ENCODE measurements around the gene RASSF3.
"Not testable (repeated sequence)": the region's sequence is repeated elsewhere in the genome, so short reads cannot be mapped to it uniquely, and the experiment has no call there.

Gene RASSF3

DNA sequence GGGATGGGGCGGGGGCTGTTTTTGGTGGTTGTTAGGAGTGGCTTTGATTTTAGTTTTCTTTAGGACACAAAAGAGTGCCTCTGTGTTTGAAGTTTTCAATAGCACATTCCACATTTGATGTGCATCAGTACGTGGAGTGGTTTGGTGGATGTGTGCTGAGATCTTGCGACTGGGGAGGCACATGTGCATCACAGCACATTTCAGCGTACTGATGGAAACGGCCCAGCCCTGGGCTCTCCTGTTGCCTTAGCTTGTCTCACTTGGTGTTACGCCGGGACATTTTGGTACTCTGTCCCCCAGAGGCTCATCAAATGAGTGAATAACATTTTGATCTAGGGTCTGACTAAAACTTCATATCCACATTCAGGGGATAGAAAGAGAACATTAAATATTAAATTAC is 78.4 kb downstream of the RASSF3 start:
- Histone ChIP-seq H3K27ac (replicated peaks) (no peak overlapping the region), H3K27me3 (ENCODE audit: insufficient read depth, poor library complexity, severe bottlenecking) (no peaks in the 10 kb centered on the region), H3K4me3 (replicated peaks; ENCODE audit: insufficient read depth, low read length) (no peak overlapping the region)
- no peak for DNase-seq (ENCODE audit: low read depth in 1 of 2, low spot score in 1 of 2)
- TF ChIP-seq, protein P1, sequence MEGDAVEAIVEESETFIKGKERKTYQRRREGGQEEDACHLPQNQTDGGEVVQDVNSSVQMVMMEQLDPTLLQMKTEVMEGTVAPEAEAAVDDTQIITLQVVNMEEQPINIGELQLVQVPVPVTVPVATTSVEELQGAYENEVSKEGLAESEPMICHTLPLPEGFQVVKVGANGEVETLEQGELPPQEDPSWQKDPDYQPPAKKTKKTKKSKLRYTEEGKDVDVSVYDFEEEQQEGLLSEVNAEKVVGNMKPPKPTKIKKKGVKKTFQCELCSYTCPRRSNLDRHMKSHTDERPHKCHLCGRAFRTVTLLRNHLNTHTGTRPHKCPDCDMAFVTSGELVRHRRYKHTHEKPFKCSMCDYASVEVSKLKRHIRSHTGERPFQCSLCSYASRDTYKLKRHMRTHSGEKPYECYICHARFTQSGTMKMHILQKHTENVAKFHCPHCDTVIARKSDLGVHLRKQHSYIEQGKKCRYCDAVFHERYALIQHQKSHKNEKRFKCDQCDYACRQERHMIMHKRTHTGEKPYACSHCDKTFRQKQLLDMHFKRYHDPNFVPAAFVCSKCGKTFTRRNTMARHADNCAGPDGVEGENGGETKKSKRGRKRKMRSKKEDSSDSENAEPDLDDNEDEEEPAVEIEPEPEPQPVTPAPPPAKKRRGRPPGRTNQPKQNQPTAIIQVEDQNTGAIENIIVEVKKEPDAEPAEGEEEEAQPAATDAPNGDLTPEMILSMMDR (IDR thresholded peaks at IDR 0.05; ENCODE audit: insufficient read depth, low read length), result no peak
- TF ChIP-seq POLR2AphosphoS5 (IDR thresholded peaks at IDR 0.05; ENCODE audit: low read depth) (no peak), SPI1 (IDR thresholded peaks at IDR 0.05; ENCODE audit: borderline replicate concordance, low read depth) (no peak), GABPA (IDR thresholded peaks at IDR 0.05; ENCODE audit: low read depth) (no peak)
- TF ChIP-seq, protein P2, sequence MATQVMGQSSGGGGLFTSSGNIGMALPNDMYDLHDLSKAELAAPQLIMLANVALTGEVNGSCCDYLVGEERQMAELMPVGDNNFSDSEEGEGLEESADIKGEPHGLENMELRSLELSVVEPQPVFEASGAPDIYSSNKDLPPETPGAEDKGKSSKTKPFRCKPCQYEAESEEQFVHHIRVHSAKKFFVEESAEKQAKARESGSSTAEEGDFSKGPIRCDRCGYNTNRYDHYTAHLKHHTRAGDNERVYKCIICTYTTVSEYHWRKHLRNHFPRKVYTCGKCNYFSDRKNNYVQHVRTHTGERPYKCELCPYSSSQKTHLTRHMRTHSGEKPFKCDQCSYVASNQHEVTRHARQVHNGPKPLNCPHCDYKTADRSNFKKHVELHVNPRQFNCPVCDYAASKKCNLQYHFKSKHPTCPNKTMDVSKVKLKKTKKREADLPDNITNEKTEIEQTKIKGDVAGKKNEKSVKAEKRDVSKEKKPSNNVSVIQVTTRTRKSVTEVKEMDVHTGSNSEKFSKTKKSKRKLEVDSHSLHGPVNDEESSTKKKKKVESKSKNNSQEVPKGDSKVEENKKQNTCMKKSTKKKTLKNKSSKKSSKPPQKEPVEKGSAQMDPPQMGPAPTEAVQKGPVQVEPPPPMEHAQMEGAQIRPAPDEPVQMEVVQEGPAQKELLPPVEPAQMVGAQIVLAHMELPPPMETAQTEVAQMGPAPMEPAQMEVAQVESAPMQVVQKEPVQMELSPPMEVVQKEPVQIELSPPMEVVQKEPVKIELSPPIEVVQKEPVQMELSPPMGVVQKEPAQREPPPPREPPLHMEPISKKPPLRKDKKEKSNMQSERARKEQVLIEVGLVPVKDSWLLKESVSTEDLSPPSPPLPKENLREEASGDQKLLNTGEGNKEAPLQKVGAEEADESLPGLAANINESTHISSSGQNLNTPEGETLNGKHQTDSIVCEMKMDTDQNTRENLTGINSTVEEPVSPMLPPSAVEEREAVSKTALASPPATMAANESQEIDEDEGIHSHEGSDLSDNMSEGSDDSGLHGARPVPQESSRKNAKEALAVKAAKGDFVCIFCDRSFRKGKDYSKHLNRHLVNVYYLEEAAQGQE (IDR thresholded peaks at IDR 0.05; ENCODE audit: insufficient replicate concordance, low read depth), result no peak

DNA sequence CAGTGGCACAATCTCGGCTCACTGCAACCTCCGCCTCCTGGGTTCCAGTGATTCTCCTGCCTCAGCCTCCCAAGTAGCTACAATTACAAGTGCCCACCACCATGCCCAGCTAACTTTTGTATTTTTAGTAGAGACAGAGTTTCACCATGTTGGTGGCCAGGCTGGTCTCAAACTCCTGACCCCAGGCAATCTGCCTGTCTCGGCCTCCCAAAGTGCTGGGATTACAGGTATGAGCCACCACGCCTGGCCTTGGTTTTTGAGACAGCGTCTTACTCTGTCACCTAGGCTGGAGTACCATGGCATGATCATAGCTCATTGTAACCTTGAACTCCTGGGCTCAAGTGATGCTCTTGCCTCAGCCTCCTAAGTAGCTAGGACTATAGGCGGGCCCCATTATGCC is 79.9 kb downstream of the RASSF3 start:
- not testable (repeated sequence) for H3K4me3 ChIP-seq (replicated peaks; ENCODE audit: insufficient read depth, low read length); H3K27me3 ChIP-seq (ENCODE audit: insufficient read depth, poor library complexity, severe bottlenecking); DNase-seq (ENCODE audit: low read depth in 1 of 2, low spot score in 1 of 2); H3K27ac ChIP-seq (replicated peaks)

DNA sequence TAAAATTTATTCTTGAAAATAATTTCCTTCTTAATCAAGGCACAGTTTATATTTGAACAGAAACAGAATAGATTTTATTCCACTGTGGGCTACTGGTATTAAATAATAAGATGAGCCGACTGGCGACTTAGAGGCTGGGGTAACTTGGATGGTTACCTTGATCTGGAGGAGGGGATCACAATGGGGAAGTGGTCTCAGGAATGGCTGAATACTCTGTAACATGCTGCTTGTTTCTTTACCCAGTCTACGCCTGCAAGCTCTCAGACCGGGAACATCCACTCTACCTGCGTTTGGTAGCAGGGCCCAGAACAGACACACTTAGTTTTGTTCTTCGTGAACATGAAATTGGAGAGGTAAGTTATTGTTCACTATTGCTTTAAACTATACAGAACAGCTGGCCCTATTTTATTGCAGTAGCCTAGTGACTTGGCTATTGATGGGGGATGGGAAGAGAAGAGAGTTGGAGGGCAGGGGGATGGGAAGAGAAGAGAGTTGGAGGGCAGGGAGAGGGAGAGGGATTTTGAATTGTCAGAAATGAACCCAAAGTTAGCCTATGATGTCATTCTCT is 81.0 kb downstream of the RASSF3 start:
- H3K27me3 ChIP-seq (ENCODE audit: insufficient read depth, poor library complexity, severe bottlenecking), result no peaks in the 10 kb centered on the region
- no peak overlapping the region for H3K4me3 ChIP-seq (replicated peaks; ENCODE audit: insufficient read depth, low read length)
- no peak for DNase-seq (ENCODE audit: low read depth in 1 of 2, low spot score in 1 of 2)
- no peak overlapping the region for H3K27ac ChIP-seq (replicated peaks)
- TF ChIP-seq POLR2AphosphoS5 (IDR thresholded peaks at IDR 0.05; ENCODE audit: low read depth) (no peak), GABPA (IDR thresholded peaks at IDR 0.05; ENCODE audit: low read depth) (no peak), SPI1 (IDR thresholded peaks at IDR 0.05; ENCODE audit: borderline replicate concordance, low read depth) (no peak; the same call in 1 of the 2 replicates)
- TF ChIP-seq, protein P1 (IDR thresholded peaks at IDR 0.05; ENCODE audit: insufficient read depth, low read length), result no peak
- TF ChIP-seq, protein P2 (IDR thresholded peaks at IDR 0.05; ENCODE audit: insufficient replicate concordance, low read depth), result no peak

DNA sequence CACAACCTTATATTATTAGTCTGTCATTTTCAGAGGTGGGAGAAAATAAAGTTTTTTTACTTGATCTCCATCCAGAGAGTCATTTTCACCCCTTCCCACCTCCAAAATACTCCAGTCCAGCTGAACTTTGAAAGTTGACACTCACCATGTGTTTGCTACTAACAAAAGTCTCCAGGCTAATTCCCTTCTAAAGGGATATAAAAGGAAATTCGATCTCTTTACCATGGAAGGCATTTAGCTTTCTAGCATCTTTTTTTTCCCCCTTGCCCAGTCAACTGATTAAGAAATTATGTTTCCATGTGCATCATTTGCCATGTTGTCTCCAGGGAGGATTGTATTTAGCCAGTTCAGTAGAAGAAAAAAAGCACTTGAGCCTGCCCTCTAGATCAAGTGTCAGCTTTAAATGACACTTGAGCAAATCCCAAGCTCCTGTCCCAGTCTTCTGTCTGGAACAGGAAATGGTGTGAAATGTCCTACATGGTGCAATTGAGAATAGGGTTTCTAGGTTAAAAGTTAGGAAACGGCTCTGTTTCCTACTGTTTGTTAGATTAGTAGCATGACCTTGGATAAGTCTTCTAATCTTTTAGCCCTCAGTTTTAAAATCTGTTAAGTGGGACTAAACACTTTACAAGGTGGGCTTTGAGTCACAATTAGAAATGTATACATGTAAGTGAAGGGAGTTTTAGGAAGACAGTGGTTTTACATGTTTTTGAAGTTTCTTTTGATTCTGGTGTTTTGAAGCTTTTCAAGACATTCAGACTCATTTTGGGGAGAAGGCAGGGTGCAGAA is 81.7 kb downstream of the RASSF3 start:
- Histone ChIP-seq H3K27ac (replicated peaks) (no peak overlapping the region; the same call in 1 of the 2 replicates), H3K4me3 (replicated peaks; ENCODE audit: insufficient read depth, low read length) (no peak overlapping the region), H3K27me3 (ENCODE audit: insufficient read depth, poor library complexity, severe bottlenecking) (no peaks in the 10 kb centered on the region)
- DNase-seq (ENCODE audit: low read depth in 1 of 2, low spot score in 1 of 2), result no peak
- TF ChIP-seq, protein P2 (IDR thresholded peaks at IDR 0.05; ENCODE audit: insufficient replicate concordance, low read depth), result no peak
- TF ChIP-seq SPI1 (IDR thresholded peaks at IDR 0.05; ENCODE audit: borderline replicate concordance, low read depth) (no peak), GABPA (IDR thresholded peaks at IDR 0.05; ENCODE audit: low read depth) (no peak), POLR2AphosphoS5 (IDR thresholded peaks at IDR 0.05; ENCODE audit: low read depth) (no peak)
- TF ChIP-seq, protein P1 (IDR thresholded peaks at IDR 0.05; ENCODE audit: insufficient read depth, low read length), result no peak

All from HL-60 (cell line).